ENCODE data around the gene RALGDS. TPM values are rescaled to one million over a fixed set of nuclear protein-coding genes. Genes with fewer than 3 reads are reported as not detected.

The RALGDS gene
- total RNA-seq, 1 experiment from 2014 or later: 40.1 TPM

- intact Hi-C loops (cut with micrococcal nuclease; ENCODE audit: unreplicated experiment): no loop called here
- CTCF ChIA-PET: no interaction called here
- H3K4me1 ChIP-seq (ENCODE audit: insufficient read depth, low read length, poor library complexity, severe bottlenecking): no peaks in the 10 kb centered on the region
- POLR2A ChIA-PET (ENCODE audit: low non-redundant PET): no interaction called here
- BruUV-seq (replicated peaks): no TSS peak
- H3K4me3 ChIP-seq (ENCODE audit: low read depth, low read length, poor library complexity, severe bottlenecking): no peak overlapping the region
- peaks cover 57% of the 10 kb centered on the region for H3K36me3 ChIP-seq (ENCODE audit: insufficient read depth, low read length, poor library complexity, severe bottlenecking)
- TF ChIP-seq CTCF (conservative IDR thresholded peaks at IDR 0.05; ENCODE audit: low read depth, low read length): no peak
- no peak for TF ChIP-seq EZH2 (IDR thresholded peaks at IDR 0.05; ENCODE audit: borderline replicate concordance, low read depth, low read length, poor library complexity, severe bottlenecking)
- no peaks in the 10 kb centered on the region for H3K9me3 ChIP-seq (ENCODE audit: low read depth, low read length, poor library complexity, severe bottlenecking)
- H3K27me3 ChIP-seq (replicated peaks; ENCODE audit: insufficient read depth, low read depth, low read length, poor library complexity): no peaks in the 10 kb centered on the region
- no peak overlapping the region for H3K27ac ChIP-seq (ENCODE audit: low read depth, low read length, poor library complexity, severe bottlenecking)
- DNase-seq (ENCODE audit: low spot score): no peak
Measured at GRCh38 chr9:133054966-133055365, 66.1 kb downstream of the RALGDS start.

- Histone ChIP-seq H3K36me3 (ENCODE audit: insufficient read depth, low read length, poor library complexity, severe bottlenecking) (peaks cover 57% of the 10 kb centered on the region), H3K27ac (ENCODE audit: low read depth, low read length, poor library complexity, severe bottlenecking) (no peak overlapping the region), H3K9me3 (ENCODE audit: low read depth, low read length, poor library complexity, severe bottlenecking) (no peaks in the 10 kb centered on the region), H3K4me3 (ENCODE audit: low read depth, low read length, poor library complexity, severe bottlenecking) (no peak overlapping the region), H3K4me1 (ENCODE audit: insufficient read depth, low read length, poor library complexity, severe bottlenecking) (no peaks in the 10 kb centered on the region), H3K27me3 (replicated peaks; ENCODE audit: insufficient read depth, low read depth, low read length, poor library complexity) (no peaks in the 10 kb centered on the region)
- no peak for DNase-seq (ENCODE audit: low spot score)
- no peak for TF ChIP-seq CTCF (conservative IDR thresholded peaks at IDR 0.05; ENCODE audit: low read depth, low read length)
- TF ChIP-seq EZH2 (IDR thresholded peaks at IDR 0.05; ENCODE audit: borderline replicate concordance, low read depth, low read length, poor library complexity, severe bottlenecking): no peak
- POLR2A ChIA-PET (ENCODE audit: low non-redundant PET): no interaction called here
- no TSS peak for BruUV-seq (replicated peaks)
- CTCF ChIA-PET: no interaction called here
- intact Hi-C loops (cut with micrococcal nuclease; ENCODE audit: unreplicated experiment): no loop called here
Measured at GRCh38 chr9:133054194-133054890, 66.7 kb downstream of the RALGDS start.

GRCh38 chr9:133051966-133052539 lies 69.0 kb downstream of the RALGDS start:
- Histone ChIP-seq H3K36me3 (ENCODE audit: insufficient read depth, low read length, poor library complexity, severe bottlenecking) (peaks cover 66% of the 10 kb centered on the region), H3K4me1 (ENCODE audit: insufficient read depth, low read length, poor library complexity, severe bottlenecking) (no peaks in the 10 kb centered on the region), H3K27me3 (replicated peaks; ENCODE audit: insufficient read depth, low read depth, low read length, poor library complexity) (no peaks in the 10 kb centered on the region), H3K4me3 (ENCODE audit: low read depth, low read length, poor library complexity, severe bottlenecking) (no peak overlapping the region), H3K27ac (ENCODE audit: low read depth, low read length, poor library complexity, severe bottlenecking) (no peak overlapping the region), H3K9me3 (ENCODE audit: low read depth, low read length, poor library complexity, severe bottlenecking) (no peaks in the 10 kb centered on the region)
- DNase-seq (ENCODE audit: low spot score): no peak
- intact Hi-C loops (cut with micrococcal nuclease; ENCODE audit: unreplicated experiment): no loop called here
- ChIA-PET CTCF (no interaction called here), POLR2A (ENCODE audit: low non-redundant PET) (no interaction called here)
- BruUV-seq (replicated peaks): no TSS peak
- TF ChIP-seq CTCF (conservative IDR thresholded peaks at IDR 0.05; ENCODE audit: low read depth, low read length) (no peak), EZH2 (IDR thresholded peaks at IDR 0.05; ENCODE audit: borderline replicate concordance, low read depth, low read length, poor library complexity, severe bottlenecking) (no peak)

Measured in A673 (cell line).